ENCODE results near the gene SPINT2. TPM values are rescaled to one million over a fixed set of nuclear protein-coding genes. Genes with fewer than 3 reads are reported as not detected.

The SPINT2 gene
- total RNA-seq, 4 donors from 2014 or later = 158 to 1,321 (median 873) TPM

GRCh38 chr19:38281811-38282566, 17.6 kb downstream of the SPINT2 start:
- H3K36me3 ChIP-seq = peaks cover 0 to 29% (median 0%) of the 10 kb centered on the region in 3 donors
- no peak overlapping the region for H3K4me3 ChIP-seq
- H3K27me3 ChIP-seq = no peaks in the 10 kb centered on the region
- no peak for TF ChIP-seq POLR2A (IDR thresholded peaks at IDR 0.05)
- H3K9me3 ChIP-seq = no peaks in the 10 kb centered on the region
- no peak overlapping the region for H3K27ac ChIP-seq
- DNase-seq = no peak
- peaks cover 0 to 21% (median 0%) of the 10 kb centered on the region in 4 donors for H3K4me1 ChIP-seq

- no peak overlapping the region for H3K4me3 ChIP-seq
- DNase-seq = no peak
- peaks cover 0 to 12% (median 0%) of the 10 kb centered on the region in 4 donors for H3K4me1 ChIP-seq
- H3K27me3 ChIP-seq = no peaks in the 10 kb centered on the region
- no peak for TF ChIP-seq POLR2A (IDR thresholded peaks at IDR 0.05)
- H3K36me3 ChIP-seq = peaks cover 0 to 38% (median 0%) of the 10 kb centered on the region in 3 donors
- H3K9me3 ChIP-seq = no peaks in the 10 kb centered on the region
- H3K27ac ChIP-seq = no peak overlapping the region
These were observed 18.9 kb downstream of the SPINT2 start for GRCh38 chr19:38283271-38283670.

GRCh38 chr19:38284422-38284821, 20.0 kb downstream of the SPINT2 start:
- TF ChIP-seq CTCF (IDR thresholded peaks at IDR 0.05) (no peak), POLR2A (IDR thresholded peaks at IDR 0.05) (no peak)
- Histone ChIP-seq H3K27ac (no peak overlapping the region), H3K36me3 (peaks cover 0 to 47% (median 0%) of the 10 kb centered on the region in 3 donors), H3K9me3 (no peaks in the 10 kb centered on the region), H3K27me3 (no peaks in the 10 kb centered on the region), H3K4me3 (no peak overlapping the region), H3K4me1 (peaks cover 0 to 8% (median 0%) of the 10 kb centered on the region in 4 donors)
- peak in 1 of 3 donors; percentile 24 for DNase-seq

- Histone ChIP-seq H3K4me1 (peaks cover 0 to 8% (median 0%) of the 10 kb centered on the region in 4 donors), H3K4me3 (no peak overlapping the region), H3K27ac (no peak overlapping the region), H3K9me3 (no peaks in the 10 kb centered on the region), H3K36me3 (peaks cover 0 to 53% (median 0%) of the 10 kb centered on the region in 3 donors), H3K27me3 (no peaks in the 10 kb centered on the region)
- TF ChIP-seq CTCF (IDR thresholded peaks at IDR 0.05) = no peak
- no peak for TF ChIP-seq POLR2A (IDR thresholded peaks at IDR 0.05)
- no peak for DNase-seq
These were observed 21.2 kb downstream of the SPINT2 start for GRCh38 chr19:38285567-38285966.

- no peaks in the 10 kb centered on the region for H3K4me1 ChIP-seq
- H3K9me3 ChIP-seq = no peaks in the 10 kb centered on the region
- no peak overlapping the region for H3K4me3 ChIP-seq
- TF ChIP-seq CTCF (IDR thresholded peaks at IDR 0.05) (no peak), POLR2A (IDR thresholded peaks at IDR 0.05) (no peak)
- peaks cover 0 to 70% (median 0%) of the 10 kb centered on the region in 3 donors for H3K36me3 ChIP-seq
- H3K27me3 ChIP-seq = no peaks in the 10 kb centered on the region
- H3K27ac ChIP-seq = no peak overlapping the region
- DNase-seq = no peak
These were observed 23.2 kb downstream of the SPINT2 start for GRCh38 chr19:38287604-38288003.

- no peak for TF ChIP-seq CTCF (IDR thresholded peaks at IDR 0.05)
- TF ChIP-seq POLR2A (IDR thresholded peaks at IDR 0.05) = no peak
- DNase-seq = no peak
- H3K4me1 ChIP-seq = no peaks in the 10 kb centered on the region
- H3K36me3 ChIP-seq = peaks cover 0 to 77% (median 0%) of the 10 kb centered on the region in 3 donors
- H3K27me3 ChIP-seq = no peaks in the 10 kb centered on the region
- no peaks in the 10 kb centered on the region for H3K9me3 ChIP-seq
- no peak overlapping the region for H3K27ac ChIP-seq
- H3K4me3 ChIP-seq = no peak overlapping the region
These were observed 23.9 kb downstream of the SPINT2 start for GRCh38 chr19:38288123-38288855.

Data from Peyer's patch (tissue), 4 donors.